Femur (tissue), 1 donor: ENCODE data around the gene CCL19.
A peak's percentile ranks its signal among the peaks of the same experiment; 100 is the strongest.

Experiments
- DNase-seq: peaks from one replicate; pipeline ENCODE4 v3.0.0-alpha.2; 2017

Gene CCL19

GRCh38 chr9:34659592-34660253 is 31.4 kb downstream of the CCL19 start:
- no peak for DNase-seq

DNA sequence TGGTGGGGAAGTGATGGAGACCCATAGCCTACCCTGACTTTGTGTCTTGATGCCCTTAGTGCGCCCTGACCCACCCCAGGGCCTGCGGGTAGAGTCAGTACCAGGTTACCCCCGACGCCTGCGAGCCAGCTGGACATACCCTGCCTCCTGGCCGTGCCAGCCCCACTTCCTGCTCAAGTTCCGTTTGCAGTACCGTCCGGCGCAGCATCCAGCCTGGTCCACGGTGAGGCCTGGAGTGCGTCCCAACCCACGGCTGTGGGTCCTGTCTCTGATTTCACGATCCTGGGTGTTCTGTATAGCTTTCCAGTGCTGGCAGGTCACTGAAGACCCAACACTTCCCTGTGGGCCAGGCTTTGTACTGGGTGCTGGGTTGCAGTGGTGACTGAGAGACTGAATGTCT is 32.6 kb downstream of the CCL19 start:
- no peak for DNase-seq

DNA sequence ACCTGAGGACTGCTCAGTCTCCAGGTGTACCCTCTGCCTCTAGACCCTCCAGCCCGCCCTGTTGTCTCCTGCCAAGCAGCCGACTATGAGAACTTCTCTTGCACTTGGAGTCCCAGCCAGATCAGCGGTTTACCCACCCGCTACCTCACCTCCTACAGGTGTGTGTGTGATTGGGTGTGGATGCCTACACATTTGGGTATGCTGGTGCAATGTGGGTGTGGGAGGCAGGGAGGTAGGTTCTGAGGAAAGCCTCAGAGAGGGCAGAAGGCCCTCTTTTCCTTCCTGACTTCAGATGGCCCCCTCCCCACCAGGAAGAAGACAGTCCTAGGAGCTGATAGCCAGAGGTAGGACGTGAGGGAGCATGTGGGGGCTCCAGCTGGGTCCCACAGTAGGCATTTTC is 34.1 kb downstream of the CCL19 start:
- no peak for DNase-seq

- no peak for DNase-seq
Measured at GRCh38 chr9:34655394-34655793, 35.7 kb downstream of the CCL19 start.

DNA sequence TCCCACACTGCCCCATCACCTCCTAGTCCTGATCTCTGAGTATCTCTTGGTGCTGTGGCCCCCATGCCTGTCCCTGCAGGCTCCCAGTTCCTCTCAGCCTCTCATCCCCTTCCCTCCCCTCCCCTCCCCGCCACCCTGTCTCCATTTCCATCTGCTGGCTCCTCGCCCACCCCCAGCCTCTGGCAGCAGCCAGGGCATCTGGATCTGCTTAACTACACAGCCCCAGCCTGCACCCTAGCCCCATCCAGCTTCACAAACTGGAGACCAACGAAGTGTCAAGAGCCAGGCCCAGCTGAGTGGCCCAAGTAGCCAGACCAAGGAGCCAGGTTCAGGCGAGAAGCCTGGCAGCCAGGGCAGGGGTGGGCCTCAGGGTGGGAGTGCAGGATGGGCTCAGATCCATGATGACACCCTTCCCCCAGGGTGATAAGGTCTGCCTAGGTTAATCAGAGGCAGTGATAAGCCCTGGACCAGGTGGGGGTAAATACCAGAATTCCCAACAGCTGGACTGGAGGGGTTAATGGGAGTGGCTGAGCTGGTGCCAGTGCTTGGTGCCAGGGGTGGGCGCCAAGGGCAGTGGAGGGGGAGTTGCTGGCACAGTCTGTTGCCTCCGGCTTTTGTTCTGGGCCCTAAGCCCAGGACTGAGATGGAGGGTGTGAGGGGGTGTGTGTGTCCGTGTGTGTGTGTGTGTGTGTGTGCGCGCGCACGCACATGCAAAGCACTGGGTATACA is 36.6 kb downstream of the CCL19 start:
- DNase-seq: peak; percentile 90

DNA sequence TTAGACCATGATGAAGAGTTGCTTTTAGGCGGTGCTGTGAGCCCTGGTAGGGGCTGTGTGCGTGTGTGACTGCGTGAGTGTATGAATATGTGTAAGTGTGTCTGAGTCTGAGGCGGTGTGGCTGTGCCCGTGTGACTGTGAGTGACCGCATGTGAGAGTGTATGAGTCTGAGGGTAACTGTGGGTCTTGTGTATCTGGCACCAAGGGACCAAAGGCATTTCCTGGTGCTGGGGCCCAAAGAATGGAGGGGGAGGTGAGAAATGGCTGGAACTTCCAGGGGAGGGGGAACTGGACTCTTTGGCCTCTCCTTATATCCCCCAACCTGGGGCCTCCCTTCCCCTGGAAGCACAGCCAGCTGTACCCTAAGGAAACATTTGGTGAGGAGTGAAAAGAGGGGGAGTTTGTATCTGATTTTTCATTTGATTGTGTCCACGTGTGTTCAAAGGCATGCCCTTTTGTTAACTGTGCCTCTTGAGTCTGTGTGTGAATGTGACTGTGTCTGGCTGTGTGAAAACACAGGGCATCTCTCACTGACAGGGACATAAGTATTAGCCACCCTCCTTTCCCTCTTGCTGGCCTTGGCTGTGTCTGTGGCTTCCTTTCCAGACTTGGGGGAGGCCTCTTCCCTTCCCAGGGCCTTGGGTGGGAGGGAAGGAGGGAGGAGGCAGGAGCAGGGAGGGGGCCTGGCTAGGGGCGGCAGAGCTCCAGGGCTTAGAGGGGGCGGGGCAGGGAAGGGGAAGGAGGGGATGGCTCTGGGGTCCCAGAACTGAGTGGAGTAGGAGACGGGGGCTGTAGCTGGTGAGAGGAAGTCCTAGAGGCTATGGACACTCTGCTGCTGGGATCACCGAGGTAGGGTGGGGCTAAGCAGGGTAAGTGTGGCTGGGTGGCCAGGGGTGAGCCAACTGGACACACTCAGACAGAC is 37.7 kb downstream of the CCL19 start:
- DNase-seq: peak; percentile 90

- DNase-seq: no peak
Measured at GRCh38 chr9:34652602-34653000, 38.5 kb downstream of the CCL19 start.

DNA sequence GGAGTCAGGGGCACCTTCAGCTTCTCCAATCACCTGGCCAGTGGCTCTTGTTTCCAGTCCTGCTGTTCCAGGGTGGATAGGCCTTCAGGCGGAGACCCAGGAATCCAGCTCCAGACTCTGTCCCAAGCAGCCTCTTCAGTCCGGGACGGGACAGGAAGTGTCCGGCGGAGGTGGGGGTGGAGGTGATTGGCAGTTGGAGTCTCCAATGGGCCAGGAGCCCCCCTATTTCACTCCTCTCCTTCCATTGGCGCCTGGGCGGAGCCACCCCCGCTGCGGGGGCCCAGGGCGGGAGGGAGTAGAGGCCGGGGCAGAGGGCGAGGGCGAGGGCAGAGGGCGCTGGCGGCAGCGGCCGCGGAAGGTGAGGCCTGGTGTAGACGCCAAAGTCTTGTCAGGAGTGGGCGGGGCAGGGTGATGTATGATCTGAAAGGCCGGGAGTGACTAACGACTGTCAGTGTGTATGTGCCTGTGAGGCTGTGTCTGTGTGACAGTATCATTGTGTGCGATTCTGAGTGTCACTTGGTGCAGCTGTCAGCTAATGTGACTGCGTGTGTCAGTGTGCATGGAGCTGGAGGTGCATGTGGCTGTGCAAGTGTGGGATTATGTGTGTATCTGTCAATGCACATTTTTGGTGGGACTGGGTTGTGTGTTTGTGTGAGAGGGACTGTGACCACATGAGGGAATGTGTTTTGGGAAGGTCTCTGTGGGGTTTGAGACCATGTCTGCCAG is 39.0 kb downstream of the CCL19 start, which contains the start of gene IL11RA:
Gene IL11RA, plus strand, starts transcription at position 310 of the 726 bp plus-strand sequence. CDS start 3,033 bp downstream, outside the sequence.
- DNase-seq: peak; percentile 93

DNA sequence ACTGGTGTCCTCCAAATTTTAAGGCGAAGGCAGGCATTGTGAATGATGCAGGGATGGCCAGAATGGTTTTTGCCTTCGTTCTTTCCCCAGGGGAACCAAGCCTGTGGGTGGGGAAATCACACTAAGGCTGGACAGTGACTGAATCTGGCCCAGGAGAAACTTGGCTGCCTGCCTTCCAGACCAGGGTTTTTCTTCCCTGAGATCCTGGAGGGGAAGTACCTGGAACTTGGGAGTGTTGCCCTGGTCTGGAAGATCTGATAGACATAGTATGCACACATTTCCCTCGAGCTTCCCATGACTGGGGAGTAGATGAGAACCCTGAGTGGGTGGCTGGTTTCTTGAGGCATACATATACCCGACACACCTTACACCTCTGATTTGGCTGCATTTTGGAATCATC is 39.8 kb downstream of the CCL19 start:
- DNase-seq: no peak

DNA sequence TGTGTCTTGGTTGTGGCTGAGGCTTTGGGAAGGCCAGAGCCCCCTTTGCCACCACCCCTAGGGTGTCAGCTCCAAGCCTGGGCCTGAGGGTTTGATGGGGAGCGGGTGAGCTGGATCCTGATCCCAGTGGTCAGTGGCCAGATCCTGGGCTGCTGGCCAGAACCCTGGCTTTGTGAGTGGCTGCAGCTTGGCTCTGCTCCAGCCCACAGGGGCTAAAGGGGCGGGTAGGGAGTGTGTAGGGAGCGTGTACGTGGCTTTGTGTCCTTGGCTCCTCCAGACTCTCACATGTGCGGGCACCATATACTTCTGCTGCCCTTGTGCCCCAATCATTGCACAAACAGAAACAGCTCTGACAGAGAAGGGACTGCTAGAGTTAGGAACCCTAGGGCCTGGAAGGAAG is 40.3 kb downstream of the CCL19 start:
- peak; percentile 78 for DNase-seq

DNA sequence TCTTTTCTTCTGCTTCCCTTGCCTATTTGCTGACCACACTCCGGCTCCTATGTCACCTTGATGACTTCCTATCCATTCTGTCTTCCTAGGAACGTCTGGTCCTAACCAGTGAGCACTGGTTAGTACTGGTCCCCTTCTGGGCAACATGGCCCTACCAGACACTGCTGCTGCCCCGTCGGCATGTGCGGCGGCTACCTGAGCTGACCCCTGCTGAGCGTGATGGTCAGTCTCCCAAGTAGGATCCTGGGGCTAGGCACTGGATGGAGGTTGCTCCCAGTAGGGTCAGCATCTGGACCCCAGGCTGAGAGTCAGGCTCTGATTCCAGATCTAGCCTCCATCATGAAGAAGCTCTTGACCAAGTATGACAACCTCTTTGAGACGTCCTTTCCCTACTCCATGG is 42.4 kb downstream of the CCL19 start:
- no peak for DNase-seq

GRCh38 chr9:34647651-34648050 is 43.4 kb downstream of the CCL19 start:
- peak; percentile 18 for DNase-seq

DNA sequence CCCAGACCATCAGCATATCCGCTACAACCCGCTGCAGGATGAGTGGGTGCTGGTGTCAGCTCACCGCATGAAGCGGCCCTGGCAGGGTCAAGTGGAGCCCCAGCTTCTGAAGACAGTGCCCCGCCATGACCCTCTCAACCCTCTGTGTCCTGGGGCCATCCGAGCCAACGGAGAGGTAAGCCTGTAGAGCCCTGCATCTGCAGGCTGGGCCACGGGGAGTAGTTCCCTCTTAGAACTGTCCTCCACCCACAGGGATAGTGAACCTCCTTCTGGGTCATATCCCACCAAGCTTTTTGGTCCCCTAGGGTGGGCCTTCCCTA is 44.0 kb downstream of the CCL19 start:
- no peak for DNase-seq

GRCh38 chr9:34646211-34647083 is 44.6 kb downstream of the CCL19 start, which contains the start of gene GALT:
TSS of gene GALT (plus strand) at chr9:34646675. CDS start at chr9:34646705, 30 bp downstream.
- peak; percentile 95 for DNase-seq

DNA sequence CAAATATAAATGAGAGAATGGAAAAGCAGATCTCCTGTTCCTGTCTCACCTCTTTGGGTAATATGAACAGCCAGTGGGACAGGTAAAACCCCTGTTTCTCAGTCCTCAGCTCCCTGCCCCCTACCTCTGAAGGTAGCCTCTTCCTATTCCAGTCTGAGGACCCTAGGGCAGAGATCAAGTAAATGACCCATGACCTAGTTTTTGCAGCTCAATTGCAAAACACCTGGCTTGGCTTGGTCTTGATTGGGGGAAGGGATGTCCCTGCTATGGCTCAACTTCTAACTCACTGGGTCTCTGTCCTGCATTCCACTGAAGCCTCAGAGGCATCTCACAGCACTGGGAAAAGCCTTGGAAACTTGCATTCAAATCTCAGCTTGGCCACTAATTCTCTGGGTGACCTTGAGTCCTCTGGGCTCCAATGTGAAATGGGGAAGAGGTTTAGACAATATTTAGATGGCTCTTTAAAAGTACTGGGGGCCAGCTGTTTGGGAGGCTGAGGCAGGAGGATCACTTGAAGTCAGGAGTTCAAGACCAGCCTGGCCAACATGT is 46.2 kb downstream of the CCL19 start:
- DNase-seq: peak; percentile 16

DNA sequence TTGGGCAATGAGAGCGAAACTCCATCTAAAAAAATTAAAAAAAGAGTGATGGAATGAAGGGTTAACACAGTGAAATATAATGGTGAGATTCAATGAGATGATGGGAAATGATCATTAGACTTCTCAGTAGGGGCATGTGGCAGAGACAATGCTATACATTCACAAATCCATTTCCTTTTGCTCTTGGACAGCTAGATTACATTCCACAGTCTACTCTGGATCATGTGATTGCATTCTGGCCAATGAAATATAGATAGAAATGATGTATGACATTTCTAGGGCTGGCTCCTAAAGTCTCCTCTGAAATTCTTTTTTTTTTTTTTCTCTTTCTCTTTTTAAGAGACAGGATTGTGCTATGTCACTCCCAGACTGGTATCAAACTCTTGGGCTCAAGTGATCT is 48.4 kb downstream of the CCL19 start:
- DNase-seq: no peak
